HG03378 (cell line): ENCODE results near the gene KCNA10.
"Not testable (repeated sequence)": the region's sequence is repeated elsewhere in the genome, so short reads cannot be mapped to it uniquely, and the experiment has no call there.

Experiments used
- ATAC-seq: cut with Tn5 transposase; IDR thresholded peaks from one replicate; pipeline ENCODE4 v1.9.1; 2021; ENCODE audit warnings: mild to moderate bottlenecking, moderate library complexity; ENCODE audit not compliant: unreplicated experiment

KCNA10 gene

DNA sequence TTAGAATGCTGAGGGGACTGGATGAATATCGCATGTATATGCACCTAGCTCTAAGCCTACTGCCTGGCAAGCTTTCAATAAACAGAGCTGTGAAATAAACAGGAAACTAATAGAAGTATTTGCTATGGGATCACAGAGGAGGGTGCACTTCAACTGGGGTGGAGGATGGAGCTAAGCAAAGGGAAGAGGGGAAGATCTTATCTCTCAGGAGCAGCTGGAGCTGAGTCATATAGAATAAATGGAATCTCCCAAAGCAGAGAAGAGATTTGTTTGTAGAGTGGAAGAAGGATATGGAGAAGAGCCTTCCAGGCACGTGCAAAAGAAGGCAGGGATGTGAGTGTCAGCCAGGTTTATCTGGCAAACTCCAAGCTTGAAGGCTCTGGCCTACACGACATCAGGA, 17.0 kb upstream of the KCNA10 start:
- ATAC-seq, result no peak

DNA sequence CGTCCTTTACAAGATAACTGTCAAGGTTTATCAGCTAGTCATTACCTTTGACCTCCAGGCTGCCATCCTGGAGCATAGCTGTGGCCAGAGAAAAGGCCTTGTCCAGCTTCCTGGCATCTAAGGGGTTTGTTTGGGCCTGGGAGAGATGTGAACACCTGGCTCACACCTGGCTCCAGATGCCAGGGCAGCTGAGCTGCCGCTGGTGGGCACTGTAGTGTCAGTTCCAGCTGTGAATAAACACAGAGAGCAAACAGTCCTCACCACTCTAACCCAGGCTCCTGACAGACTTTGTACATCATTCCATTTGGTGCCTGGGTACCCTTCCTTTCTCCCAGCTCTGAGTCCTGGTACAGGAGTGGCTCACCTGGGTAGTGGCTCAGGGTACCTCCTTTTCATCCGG, 14.3 kb upstream of the KCNA10 start:
- no peak for ATAC-seq

DNA sequence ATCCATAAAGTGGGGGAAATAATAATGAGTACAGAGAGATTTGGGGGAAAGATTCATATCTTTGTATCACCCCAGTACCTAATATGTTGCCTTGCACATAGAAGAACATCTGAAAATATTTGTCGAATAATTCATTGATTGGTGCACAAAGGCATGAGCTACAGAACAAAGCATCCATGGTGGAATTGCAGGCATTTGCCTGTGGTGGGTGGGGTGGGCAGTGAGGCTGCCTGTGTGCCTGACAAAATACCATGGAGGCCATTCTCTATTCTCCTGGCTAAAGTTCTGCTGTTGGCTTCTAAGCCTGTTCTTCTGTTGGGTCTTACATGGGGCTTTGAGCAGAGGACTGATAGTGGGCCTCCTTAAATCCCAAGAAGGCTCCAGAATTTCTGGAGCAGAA, 10.0 kb upstream of the KCNA10 start:
- no peak for ATAC-seq

GRCh38 chr1:110526201-110526780, 7.3 kb upstream of the KCNA10 start:
- no peak for ATAC-seq

DNA sequence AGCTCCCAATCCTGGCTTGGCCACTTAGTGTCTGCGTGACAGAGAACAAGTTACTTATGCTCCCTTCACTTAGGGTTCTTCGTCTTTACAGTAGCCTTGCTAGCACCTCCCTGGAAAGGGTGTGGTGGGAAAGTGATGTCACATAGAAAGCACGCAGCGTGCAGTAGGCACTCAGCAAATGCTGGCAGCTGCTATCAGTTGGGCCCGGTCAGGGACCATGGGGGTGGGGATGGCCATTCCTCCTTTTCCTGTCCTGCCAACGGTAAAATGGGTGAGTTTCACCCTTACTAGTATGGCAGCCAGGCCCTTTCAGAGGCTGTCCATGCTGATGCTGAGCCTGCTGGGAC, 6.2 kb upstream of the KCNA10 start:
- no peak for ATAC-seq

DNA sequence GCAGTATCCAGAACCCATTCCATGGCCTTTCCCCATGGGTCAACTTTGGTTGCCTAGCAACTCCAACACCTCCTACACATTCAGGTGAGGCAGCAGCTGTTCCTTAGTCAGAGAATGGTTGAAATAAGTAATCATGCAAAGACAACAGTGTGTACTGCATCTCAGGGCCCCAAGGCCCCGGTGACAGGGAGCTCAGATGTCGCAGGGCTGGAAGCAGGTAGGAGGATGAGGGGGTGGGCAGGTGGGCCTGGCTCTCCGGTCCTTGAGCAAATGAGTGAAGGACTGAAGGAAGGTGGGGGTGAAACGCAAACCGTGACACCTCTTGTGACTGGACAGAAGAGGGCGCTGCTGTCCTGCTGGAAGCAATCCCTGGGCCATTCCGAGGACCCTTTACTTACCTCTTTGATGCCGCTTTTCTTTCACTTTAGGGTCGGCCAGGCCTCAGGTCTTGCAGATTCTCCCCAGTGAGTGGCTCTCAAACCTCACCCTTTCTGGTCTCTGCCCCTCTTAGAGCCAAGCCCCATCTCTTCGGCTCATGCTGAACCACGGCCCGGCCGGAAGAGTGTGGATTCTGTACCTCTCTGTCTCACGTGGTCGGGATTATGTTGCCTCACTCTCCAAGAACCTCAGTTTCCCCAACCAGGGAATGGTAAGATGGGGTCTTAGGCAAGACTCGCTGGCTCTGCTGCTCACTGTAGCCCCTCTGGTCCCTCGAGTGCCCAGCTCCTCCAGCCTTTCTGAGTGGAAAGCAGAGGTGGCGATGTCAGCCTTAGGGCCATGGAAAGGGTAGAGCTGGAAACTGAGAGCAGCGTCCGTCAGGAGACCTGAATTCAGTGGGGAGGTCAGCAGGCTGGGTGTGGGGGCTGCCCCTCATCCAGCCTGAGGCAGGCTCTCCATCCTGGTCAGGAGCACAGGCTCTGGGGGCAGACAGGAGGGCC, 5.6 kb upstream of the KCNA10 start:
- no peak for ATAC-seq

DNA sequence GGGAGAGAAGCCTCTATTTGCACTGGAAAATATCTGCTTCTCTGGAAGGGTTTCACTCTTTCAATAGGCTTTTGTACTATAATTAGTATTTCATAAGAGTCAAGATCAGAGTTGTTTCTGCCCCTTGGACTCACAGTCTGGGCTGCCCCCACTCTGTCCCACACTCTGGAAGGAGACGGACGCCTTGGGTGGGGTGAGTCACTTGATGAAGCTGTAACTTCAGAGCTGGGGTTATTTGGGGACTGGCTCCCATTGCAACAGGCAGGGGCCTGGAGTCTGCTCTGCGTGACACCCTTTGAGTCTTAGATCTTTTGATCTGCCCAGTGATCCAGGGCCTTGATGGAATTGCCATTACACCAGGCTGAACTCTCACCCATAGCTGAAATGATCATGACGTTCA, 4.0 kb upstream of the KCNA10 start:
- no peak for ATAC-seq

GRCh38 chr1:110522560-110522959, 3.6 kb upstream of the KCNA10 start:
- no peak for ATAC-seq

GRCh38 chr1:110520827-110521226, 1.9 kb upstream of the KCNA10 start:
- no peak for ATAC-seq

- ATAC-seq, result no peak
Observed at GRCh38 chr1:110515891-110516290, 3.1 kb downstream of the KCNA10 start.

GRCh38 chr1:110515041-110515440, 3.9 kb downstream of the KCNA10 start:
- no peak for ATAC-seq

DNA sequence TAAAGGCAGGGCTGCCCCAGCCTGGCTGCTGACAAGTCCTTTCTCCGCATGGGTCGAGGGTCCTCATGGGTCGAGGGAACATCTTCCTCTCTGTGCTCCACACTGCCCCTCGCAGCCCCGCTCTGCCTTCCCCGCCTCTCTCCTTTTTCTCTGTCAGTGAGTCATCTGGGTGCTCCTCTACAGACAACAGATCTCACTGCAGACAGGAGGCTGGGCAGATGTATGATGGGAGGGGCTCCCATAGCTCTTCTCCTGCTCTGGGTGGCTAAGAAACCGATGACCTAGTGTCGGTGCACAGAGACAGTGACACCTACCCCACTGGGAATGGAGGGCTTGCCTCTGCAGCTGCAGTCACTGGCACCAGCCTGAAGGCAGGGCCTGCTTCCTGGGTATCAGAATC, 5.5 kb downstream of the KCNA10 start:
- ATAC-seq, result no peak

DNA sequence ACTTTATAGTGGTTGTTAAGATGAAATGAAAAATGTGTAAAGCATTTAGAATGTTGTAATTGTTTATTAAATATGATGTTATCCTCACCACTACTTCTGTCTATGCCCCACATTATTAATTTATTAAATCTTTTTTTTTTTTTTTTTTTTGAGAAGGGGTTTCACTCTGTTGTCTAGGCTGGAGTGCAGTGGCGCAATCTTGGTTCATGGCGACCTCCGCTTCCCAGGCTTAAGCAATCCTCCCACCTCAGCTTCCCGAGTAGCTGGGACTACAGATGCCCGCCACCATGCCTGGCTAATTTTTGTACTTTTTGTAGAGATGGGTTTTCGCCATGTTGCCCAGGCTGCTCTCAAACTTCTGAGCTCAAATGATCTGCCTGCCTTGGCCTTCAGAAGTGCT, 7.5 kb downstream of the KCNA10 start:
- ATAC-seq, result no peak

GRCh38 chr1:110510921-110511320, 8.1 kb downstream of the KCNA10 start:
- ATAC-seq, result not testable (repeated sequence)

DNA sequence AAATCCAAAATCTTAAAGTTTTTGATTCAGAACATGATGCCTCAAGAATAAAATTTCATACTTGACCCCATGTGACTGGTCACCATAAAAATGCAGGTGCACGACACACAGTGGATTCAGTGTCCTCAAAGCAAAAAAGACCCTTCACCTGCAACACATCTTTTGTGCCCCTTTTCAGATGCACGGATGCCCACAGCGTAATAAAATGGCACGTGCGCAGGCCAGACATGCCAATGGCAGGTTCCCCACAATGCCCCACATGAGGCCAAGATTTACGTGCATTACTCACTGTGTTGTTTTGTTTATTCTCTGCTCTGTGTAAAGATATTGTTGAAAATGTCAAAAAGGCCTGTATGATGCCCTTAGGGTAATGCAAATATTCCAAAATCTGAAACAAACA, 9.3 kb downstream of the KCNA10 start:
- no peak for ATAC-seq

DNA sequence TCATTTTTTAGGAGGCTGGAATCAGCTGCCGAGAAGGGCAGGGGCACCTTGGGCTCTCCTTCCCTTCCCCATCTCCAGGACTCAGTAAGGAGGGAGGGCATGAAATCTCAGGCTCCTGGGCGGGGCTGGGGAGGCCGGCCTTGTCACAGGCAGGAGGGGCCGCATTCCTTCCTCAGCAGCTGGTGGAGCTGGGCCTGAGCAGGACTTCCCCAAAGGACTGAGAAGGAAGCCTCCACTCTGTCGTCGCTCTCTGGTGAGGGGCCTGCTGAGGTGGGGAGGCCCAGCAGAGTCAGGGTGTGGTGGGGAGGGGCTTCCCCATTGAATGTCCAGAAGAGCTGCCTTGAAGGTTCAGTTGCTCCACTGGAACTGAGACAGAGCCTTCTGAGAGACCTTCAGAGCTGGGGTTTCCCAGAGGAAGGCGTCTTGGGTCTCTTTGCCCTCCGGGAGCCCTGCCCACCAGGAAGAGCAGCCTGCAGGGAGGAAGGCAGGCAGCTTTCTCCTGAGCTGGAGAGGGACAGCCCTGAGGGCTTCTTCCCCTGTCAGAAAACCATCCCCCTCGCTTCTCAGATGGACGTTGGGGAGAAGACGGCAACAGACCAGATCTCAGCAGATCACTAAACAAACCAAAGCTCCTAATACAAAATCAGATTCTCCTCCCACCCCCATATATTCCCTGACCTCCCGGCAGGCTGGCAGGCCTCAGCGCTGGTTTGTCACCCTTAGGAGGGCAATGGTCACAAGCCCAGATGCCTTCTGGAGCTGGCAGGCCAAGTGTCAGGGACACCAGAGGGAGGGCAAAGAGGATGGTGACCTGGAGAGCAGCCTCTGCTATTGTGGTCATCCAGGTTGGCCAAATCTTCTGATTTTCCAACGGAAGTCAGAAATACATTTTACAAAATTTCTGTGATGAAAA, 10.7 kb downstream of the KCNA10 start:
- no peak for ATAC-seq

DNA sequence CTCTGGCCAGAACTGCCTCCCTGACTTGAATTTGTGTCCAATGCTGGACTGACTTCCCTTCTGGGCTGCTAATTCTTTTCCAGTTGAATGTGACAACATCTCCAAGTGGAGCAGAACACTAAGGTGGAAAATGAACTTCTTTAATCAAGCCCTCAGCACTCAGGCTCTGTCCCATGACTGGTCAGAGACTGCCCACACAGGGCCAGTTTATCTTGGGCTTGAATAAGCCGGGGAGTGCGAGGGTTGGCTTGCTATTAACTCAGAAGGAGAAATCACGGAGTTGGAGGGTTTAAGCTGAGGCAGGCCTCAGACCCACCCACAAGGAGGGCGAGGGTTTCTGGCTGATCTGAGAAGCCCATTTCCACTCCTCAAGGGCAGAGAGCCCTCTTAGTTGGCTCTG, 12.4 kb downstream of the KCNA10 start:
- ATAC-seq, result no peak

DNA sequence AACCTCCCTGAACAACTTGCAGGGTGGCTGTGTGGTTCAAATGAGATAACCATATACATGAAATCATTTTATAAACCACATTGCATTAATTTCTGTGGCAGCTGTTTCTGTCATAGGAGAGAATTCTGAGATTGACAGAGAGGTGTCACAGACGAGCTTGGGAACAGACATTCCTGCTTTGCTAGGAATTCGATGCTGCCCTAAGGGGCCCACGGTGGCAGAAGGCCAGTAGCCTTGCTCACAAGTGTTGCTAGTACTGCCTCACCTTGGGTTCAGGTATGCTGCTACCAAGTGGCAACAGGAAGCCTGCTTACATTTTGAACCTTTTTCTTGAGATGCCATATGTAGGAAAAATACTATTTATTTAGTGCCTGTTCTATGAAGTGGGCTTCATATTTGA, 13.4 kb downstream of the KCNA10 start:
- no peak for ATAC-seq

GRCh38 chr1:110504226-110504625, 14.7 kb downstream of the KCNA10 start:
- no peak for ATAC-seq

DNA sequence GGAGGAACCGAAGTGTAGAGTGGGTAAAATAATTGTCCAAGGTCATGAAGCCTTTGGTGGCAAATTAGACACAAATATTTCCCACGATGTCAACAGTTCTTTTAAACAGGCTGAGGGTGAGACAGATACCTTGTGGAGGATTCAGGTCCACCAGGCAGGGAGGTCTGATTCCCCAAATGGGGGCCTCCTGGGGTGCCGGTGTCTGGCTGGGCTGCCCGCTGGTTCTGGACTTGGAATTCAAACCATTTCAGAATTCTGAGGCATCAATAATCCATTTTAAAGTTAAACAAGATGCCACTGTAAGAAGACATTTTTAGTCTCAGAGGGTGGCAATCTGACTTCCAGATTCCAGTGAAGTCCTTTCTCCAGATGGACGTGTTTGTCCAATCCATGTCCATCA, 15.5 kb downstream of the KCNA10 start:
- no peak for ATAC-seq

DNA sequence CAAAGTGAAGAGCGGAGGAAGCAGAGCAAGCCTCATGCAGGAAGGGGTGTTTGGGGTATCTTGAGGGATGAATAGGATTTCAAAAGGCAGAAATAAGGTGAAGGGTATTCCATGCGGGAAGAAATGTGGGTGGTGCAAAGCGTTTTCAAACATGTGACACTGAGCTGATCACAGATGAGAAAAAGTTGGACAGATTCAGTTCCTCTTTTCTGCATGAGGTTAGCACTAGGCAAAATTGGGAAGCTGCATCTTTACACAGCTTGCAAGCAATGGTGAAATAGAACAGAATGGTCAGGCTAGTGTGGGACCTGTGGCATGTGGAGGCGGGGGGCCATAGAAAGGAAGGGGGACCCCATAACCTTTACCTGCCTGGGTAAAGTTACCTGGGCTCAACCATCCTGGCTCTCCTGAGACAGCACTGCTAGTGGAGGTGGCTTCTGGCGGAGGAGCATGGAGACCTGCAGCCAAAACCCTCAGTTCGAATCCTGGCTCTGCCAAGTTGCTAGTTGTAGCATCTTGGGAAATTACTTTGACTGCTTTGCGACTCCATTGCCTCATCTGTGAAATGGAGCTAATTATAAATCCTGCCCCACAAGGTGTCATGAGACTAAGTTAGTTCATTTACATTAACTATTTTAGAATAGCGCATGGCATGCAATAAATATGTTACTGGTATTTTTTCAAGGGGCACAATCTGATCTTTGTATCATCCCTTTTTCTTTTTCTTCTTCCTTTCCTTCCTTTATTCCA, 16.4 kb downstream of the KCNA10 start:
- ATAC-seq, result no peak
